GM19395 (cell line): ENCODE results near the gene POLN.

ENCODE experiments used
- ATAC-seq: cut with Tn5 transposase; IDR thresholded peaks from one replicate; pipeline ENCODE4 v1.9.1; 2021; ENCODE audit warnings: mild to moderate bottlenecking, moderate library complexity; ENCODE audit not compliant: unreplicated experiment

Gene POLN

GRCh38 chr4:2073808-2074481 lies 168.0 kb downstream of the POLN start:
- no peak for ATAC-seq

DNA sequence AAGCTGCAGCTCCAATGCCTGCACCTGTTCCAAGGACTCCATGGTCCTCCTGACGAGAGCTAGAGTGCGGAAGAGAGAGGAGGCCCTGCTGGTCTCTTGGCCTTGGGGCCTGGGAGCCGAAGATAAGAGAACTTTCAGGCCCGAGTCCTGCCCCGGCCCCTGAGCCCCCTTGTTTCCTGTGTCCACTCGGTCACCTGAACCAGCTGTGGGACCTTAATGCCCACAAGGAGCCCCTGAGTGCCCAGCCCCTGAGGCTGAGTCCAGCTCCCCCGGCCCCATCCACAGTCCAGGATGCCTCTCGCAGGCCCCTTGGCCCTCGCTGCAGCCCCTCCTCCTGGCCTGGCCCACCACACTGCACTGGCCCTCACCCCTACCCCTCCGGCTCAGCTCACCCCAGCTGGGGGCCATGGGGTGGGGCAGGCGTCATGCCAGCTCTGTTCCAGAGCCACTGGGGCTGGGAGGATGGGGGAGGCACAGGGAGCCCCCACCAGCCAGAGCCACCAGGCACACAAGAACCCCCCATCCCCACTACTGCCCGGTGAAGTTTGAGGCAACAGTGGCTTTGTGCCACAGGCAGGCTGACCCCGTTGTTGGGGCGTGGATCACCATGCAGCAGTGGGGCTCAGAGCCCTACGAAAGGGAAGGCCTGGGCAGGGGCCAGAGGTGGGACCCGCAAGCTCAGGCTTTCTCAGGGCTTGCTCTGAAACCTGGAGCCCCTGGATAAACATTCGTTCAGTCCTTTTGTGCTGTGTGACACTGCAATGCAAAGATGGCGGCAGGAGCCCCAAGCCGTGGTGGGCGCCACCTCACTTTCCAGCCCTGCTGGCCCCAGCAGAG lies 168.7 kb downstream of the POLN start:
- ATAC-seq = no peak

DNA sequence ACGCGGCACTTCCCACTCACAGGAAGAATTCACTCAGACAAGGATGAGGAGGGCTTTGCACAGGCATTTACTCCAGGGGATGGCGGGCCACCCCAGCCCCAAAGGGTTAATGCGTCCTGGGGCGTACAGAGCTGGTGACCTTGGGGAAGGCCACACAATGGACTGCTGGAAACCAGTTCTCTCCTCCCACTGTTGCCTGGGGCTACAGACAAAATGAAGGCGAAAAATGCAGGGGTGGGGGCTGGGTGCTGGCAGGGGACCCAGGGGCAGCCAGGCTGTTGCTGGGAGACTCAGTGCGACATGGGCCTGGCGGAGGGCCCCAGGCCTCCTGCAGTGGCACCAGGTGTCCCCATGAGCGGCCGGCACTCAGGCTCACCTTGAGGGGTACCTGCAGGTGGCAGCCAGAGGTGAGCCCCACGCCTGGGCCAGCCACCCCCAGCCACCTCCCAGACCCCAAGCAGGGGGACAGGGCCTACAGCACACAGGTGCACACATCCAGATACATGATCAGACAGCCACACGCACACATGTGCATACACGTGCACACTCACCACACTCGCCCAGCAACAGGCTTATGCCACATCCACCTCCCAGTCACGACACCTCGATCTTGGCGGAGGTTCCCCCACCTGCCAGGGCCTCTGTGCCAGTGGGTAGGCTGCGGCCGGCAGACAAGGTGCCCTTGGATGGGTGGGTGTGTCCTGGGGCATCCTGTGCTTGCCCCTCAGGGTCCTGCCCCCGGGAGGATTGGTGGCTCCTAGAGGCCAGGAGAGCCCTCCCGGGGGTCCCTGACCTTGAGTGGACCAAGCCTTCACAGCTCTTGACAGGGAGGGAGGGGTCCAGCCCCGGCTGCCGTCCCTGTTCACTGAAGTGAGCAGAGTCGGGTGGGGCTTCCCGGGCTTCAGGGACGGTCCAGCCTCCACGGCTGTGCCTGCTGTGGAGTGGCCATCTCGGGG lies 169.7 kb downstream of the POLN start:
- no peak for ATAC-seq

GRCh38 chr4:2071252-2071911 lies 170.5 kb downstream of the POLN start:
- ATAC-seq = no peak

DNA sequence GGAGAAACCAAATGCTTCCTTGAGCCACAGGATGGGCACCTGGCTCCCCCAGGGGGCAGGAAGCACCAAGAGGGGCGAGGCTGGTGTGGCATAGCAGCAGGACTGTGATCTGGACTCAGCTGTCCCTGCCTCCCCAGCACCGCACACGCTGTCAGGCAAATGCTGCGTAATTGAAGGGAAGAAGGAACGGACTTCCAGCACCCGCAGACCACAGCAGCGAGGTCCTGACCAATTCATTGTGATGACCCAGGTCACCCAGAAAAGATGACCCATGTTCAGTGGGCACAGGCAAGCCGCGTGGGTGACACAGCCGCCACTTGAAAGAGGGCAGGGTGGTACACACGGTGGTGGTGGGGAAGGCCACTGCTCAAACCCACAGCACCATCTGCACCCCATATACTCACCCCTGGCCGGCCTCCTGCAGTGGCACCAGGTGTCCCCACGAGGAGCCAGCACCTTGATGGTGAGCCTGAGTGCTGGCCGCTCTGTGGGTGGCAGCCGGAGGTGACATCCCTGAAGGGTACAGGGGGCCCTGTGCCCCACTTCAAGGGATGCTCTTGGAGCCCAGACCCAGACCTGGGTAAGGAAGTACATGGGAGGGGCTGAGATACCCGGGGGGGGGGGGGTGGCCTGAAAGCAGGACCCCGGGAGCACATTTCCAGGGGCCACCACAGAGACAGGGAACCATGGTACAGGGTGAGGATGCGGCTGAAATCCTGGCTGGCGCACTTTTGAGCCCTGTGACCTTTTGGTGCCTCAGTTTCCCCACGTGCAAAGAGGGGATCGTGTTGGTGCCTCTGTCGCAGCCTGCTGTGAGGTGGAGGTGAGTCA lies 171.3 kb downstream of the POLN start:
- no peak for ATAC-seq

DNA sequence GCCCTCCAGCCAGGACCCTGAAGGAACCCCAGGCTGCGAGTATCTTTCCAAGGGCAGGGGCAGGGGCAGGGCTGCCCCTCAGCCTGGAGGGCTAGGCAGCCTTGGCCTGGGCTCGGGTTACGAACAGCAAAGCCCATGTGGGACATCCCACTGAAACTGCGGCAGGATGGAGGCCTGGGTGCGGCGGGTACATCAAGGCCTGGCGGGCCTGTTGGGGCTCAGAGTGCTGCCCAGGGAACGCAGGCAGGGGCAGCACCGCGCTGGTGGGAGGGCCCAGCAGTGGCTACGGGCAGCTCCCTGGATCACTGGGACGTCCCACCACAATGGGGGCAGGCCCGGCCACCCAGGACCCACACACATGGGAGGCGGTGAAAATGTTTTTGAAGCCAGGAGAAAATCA lies 171.9 kb downstream of the POLN start:
- ATAC-seq = no peak

DNA sequence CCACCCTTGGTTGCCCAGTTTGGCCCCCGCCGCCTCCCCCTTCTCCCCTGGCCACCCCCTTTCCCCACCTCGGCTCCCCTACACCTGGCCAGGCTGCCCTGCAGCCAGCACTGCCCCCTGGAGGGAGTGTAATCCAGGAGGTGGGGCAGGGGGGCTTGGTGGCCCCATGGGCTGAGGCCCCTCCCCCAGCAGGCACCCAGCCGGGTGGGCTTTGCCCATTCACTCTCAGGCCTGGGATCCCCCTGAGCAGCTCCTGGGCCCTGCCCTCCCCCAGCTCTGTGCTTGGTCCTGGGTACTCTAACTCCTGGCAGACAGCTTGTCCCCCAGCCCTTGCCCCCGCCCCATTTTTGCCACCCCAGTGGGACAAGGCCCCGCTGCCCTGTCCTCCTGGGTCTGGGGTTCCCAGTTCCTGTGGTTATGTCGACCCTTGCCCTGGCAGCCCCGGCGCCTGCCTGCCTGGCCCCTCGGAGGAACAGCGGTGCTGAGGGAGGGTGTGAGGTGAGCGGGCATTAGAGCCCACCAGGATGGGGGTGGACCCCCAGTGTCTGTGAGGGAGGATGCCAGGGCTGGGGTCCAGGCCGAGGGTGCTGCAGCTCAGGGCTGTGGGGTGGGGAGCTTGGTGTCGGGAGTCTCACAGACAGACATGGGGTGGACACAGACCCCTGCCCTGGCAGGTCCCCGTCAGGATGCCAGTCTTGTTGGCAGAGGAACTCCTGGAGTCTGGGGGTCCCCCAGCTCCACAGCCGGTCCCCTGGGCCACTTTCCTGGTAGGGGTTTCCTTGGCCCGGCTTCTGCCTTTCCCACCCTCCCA lies 172.6 kb downstream of the POLN start:
- ATAC-seq = no peak

DNA sequence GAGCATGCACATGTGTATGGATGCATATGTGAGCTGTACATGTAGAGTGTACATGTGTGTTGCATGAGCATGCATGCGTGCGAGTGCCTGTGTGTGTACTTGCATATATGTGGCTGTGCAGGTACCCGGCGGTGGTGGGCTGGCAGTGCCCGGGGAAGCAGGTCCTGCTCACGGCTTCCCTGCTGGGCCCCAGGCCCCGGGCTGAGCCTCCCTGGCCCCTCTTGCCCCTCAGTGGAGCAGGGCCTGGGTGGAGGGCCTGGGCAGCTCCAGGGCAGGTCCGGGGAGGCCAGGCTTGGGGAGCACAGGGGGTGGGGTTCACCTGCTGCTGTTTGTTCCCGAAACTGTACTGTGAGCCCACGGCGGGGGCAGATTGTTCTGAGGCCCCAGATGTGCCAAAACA lies 173.4 kb downstream of the POLN start:
- ATAC-seq = no peak

GRCh38 chr4:2068198-2068470 lies 173.8 kb downstream of the POLN start:
- ATAC-seq = no peak

DNA sequence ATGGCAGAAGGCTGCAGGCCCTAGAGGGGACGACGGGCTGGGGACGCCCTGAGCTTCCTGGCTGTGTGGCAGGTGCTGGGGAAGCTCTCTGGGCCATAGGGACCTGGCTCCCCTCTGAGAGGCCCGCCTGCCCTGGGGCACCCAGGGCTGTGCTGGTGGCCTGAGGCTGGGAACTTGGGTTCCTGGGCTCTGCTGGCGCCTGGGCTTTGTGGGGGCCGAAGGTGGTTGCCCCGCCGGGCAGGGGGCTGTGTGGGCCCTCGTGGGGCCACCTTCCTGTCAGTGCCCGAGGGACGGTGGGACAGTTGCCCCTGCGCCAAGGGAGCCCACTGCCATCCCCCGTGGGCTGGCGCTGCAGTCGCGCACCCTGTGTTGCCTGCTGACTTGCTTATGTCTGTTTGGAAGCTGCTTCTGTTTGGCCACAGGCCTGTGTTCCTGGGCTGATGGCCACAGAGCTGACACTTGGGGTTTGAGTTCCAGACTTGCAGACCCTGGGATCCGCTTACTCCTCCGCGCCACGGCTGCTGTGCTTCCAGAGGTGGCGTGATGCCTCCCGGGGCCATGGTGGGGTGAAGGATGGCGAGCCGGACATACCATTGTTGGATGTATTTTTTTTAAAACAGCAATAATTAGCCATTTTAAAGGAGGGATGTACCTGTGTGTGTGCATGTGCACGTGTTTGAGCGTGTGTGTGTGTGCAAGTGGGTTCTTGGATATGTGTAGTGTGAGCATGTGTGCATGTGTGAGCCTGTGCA lies 174.3 kb downstream of the POLN start:
- ATAC-seq = no peak

DNA sequence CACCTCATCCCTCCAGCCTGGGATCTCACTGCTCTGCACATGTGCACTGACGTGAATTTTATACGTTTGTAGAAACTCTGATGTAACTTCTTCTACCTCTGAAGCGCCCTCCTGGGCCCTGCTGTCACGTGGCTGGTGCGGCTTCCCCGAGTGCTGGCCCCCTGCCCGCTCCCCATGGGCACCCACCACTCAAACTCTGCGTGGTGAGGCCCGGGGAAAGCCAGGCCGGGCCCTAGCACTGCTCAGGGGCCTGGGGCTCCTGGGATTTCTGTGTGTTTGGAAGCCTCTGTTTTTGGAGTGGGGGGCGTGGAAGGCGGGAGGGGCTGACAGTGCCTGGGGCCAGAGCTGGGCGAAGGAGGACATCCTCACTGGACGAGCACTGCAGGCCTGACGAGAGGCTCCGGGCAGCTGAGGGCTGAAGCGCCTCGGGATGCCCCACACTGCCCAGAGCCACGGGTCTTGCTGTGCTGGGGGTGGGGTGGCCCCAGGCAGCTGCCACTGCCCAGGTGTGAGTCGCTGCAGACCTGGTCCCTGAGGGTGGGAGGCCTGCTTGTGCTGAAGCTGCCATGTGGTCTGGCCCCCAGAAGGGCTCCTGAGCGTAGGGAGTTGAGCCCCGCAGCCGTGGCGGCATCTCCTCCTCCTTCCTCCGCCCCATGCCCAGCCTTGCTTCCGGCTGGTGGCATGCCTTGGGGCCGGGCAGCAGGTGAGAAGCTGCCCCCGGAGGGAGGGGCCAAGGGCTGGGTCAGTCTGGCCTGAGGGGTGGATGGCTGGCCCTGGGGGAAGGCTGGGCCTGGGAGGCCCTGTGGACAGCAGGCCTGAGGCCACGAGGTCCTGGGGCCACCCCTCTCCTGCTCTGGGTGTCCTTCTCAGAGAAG lies 175.1 kb downstream of the POLN start:
- ATAC-seq = no peak

DNA sequence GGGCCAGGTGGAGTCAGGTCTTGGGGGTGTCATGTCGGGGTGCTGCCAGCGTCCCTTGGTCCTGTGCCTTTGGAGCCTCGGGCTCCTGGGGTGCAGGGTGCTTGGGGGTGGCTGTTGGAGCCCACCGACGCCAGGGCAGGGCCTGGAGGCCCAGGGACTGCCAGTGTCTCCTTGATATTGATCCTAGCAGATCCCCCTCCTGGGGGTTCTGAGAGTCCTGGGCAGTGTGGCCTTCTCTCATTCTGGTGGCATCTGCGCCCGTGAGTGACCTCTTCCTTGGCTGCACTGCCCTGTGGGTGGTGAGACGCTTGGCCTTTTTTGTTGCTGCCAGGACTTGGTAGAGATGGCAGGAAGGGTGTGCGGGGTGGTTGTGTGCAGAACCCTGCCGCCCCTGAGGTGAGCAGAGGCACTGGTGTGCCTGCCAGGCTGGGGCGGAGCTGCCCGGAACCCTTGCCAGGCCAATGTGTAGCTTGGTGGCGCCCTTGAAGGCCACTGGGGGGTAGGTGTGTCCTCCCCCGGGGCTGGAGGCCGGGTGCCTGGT lies 175.8 kb downstream of the POLN start:
- no peak for ATAC-seq

DNA sequence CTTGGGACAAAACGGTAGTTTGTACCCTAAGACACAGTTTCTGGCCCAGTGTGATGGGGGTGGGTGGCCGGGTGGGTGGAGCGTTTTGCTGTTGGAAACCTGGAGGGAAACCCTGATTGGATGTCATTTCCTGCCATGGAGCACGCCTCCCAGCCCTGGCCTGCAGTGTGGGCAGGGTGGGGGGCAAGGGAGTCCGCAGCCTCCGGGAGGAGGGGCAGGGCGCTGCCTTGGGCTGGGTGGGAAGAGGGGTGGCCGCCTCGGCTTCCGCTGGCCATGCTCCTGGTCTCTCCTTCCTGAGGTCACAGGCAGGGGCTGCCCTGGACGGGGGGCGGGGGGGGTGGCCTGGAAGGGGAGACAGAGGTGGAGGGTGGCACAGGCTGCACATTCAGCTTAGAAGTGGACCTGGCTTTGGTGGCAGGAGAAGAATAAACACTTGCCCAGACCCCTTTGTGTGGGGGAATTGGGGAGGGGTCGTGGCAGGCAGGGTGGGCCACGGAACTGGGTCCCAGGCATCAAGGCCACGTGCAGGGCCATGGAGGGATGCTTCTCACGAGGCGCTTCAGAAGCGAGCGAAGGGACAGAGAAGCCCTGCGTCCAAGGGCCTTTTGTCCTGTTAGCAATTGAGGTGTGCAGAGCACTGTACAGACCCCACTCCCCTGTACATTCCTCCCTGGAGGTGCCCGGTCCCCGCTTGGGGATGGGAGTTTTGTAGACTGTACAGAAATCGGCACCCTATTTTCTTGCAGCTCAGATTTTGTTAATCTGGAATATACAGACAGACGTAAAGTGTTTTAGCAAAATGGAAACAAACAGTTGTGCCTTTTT lies 176.6 kb downstream of the POLN start:
- no peak for ATAC-seq

DNA sequence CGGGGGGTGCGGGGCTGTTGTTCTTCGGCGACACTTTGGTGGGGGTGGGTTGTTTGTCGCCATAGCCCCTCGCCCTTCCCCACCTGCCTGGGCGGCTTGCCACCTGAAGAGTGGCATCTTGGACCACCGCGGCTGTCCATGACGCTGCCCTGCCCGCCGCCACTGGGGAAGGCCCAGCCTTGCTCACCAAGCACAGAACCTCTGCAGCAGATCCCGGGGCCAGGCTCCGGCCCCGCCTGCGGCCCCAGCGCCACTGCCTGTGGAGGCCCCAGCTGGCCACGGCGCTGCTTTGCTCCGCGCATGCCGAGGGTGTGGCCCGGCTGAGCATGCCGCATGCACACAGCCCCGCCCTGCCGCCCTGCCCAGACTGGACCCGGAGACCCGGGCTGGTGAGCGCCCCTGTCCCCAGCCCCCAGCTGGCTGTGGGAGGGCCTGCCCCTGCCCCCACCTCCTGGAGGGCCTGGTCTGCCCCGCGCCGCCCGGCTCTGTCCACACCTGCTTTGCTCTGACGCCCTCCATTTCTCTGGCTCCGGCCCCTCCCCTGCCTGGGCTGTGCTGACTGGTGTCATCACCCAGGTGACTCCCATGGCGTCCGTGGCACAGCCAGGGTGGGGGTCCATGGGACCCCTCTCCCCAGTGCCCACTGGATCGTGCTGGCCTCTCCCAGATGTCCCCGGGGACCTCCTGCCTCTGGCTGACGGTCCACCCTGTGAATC lies 177.5 kb downstream of the POLN start:
- ATAC-seq = no peak

- ATAC-seq = no peak
Measured at GRCh38 chr4:2063557-2064275, 178.2 kb downstream of the POLN start.
